SK-N-MC (cell line): ENCODE measurements around the gene BRSK2.

Experiments used
- EZH2 ChIP-seq: fragments of 200-600 bp; sonication (generic); IDR thresholded peaks from one replicate; pipeline ENCODE4 v1.6.1; 2017; ENCODE audit warnings: antibody characterized with exemption
- FOXP2 ChIP-seq: optimal IDR thresholded peaks from 2 replicates; pipeline ENCODE3; 2011; ENCODE audit warnings: mild to moderate bottlenecking, moderate library complexity; ENCODE audit not compliant: insufficient read depth; ENCODE audit errors: extremely low read length, control extremely low read depth
- POLR2AphosphoS5 ChIP-seq: IDR thresholded peaks from 2 replicates; pipeline ENCODE4 v1.6.1; 2012; ENCODE audit warnings: mild to moderate bottlenecking, low read depth, low read length, borderline replicate concordance

DNA sequence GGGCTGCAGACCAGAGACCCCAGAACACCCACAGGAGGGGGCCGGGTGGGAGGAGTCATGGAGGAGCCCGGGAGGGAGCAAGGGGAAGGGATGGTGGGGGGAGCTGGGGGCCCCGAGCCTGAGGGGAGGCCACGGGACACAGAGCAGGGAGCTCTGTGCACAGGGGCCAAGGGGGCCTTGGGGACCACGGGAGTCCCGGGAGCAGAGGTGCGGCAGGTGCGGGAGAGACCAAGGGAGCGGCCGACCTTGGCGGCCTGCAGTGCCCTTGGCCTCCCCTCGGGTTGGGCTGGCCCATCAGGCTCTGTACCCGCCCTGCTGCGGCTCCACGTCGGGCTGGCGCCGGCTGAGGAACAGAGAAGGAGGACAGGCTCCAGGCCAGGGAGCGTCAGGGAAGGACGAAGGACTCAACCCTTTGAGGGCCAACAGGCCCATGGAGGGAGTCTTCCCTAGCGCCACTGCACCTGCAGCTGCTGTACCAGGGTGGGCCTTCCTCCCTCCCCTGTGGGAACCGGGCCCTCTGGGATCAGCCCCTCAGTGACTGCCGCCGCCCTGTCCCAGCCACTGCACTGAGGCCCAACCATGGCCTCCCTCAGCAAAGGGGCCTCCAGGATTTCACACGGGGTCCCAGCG, 17.8 kb upstream of the BRSK2 start:
- TF ChIP-seq POLR2AphosphoS5 (no peak), EZH2 (no peak), FOXP2 (no peak)
